ENCODE measurements around the gene SLC22A1.
"Not testable (repeated sequence)": the region's sequence is repeated elsewhere in the genome, so short reads cannot be mapped to it uniquely, and the experiment has no call there.

Gene SLC22A1

DNA sequence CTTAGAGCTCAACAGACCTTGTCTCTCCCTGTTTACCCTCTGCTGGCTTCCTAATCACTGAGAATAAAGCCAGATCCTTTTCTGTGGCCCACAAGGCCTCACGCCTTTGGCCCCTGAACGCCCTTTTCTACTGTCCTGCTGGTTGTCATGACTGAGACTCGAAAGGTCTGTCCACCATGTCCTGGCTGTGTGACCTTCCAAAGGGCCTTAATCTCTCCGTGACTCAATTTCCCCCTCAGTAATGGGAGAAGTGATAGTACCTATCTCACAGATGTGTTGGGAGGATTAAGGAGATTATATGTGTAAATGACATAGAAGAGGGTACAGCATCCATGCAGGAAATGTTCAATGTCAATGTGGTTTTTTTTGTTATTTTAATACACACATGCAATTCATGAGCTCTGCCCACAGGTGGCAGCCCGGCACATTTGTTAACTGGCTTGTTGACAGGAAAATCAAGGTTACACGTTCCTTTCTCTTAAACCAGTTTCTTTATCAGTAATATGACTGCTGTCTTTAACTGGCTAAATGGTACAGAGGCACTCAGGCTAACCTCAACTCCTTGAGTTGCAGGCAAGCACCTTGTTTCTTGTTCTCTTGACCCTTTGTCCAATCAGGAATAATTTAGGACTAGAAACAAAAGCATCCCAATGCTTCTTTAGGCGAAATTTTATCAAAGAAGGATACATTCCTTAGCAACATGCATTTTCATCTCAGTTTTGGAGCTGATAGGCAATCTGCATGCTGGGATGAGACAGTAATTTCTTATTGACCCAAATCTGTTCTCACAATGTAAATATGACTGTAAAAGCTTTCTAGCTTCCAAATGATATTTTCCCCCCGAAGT is 16.6 kb downstream of the SLC22A1 start:
- DNase-seq (ENCODE audit: low read depth), result peak; percentile 72

DNA sequence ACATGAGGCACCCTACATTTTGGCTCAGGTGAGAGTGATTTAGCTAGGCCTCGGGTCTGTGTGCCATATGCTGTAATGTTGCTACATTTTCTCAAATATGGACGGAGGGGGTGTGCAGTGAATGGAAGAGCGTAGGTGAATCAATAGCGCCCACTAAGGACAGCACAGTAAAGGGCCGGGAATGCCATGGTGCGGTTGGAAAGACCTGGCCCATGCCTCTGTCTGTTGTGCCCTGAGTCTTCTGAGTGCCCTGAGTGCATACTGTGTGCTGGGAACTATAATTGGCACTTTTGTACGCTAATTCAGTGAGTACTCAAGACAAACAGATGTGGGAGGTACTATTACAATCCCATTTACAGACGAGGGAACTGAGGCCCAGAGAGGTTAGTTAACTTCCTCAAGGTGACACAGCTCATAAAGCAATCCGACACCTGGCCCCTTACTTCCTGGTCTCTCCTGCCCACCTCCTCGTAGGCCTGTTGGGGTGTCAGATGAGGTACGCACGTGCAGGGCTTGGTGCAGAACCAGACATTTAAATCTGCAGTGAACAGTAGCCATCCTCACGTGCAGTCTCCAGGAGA is 17.3 kb downstream of the SLC22A1 start:
- no peak for DNase-seq (ENCODE audit: low read depth)

DNA sequence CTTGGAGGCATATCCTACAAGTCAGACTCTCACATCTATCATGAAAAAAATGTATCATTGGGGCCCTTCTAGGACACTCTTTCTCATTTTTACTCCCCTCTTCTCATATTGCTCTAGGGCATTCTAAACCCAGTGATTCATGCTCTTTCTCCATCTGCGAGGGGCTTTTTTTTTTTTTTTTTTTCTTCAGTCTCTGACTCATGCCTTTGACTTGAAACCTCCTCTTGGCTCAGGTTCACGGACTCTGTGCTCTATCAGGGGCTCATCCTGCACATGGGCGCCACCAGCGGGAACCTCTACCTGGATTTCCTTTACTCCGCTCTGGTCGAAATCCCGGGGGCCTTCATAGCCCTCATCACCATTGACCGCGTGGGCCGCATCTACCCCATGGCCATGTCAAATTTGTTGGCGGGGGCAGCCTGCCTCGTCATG is 17.8 kb downstream of the SLC22A1 start:
- peak; percentile 95 for DNase-seq (ENCODE audit: low read depth)

- DNase-seq (ENCODE audit: low read depth), result not testable (repeated sequence)
Measured at GRCh38 chr6:160140493-160140892, 18.9 kb downstream of the SLC22A1 start.

DNA sequence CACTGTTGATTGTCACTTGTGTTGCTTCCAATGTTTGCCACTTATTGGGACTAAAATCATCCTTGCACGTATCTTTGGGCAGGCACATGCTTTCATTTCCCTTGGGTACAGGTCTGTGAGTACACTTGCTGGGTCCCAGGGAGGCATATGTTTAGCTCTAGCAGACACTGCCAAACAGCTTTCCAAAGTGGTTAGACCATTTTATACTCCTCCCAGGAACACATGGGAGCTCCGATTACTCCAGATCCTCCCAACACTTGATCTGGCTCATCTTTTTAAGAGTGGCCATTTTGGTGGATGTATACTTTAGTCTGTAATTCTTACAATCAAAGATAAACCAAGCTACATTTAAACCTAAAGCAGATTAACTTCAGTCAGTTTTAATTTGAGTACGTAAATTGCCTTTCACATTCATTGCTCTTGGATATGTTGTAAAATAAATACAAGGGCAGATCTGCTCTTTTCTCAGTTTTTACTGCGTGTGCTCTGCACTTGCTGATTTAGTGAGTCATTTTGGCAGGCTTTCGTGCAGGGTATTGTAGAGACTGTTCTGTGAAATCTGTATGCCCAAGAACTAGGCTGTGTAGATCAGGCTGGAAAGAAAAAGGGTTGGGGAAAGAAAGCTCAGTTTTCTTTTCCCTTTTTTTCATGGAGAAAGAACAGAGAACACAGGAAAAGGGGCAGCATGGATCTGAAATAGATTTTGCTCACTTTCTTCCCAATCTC is 19.5 kb downstream of the SLC22A1 start:
- peak; percentile 84 for DNase-seq (ENCODE audit: low read depth)

DNA sequence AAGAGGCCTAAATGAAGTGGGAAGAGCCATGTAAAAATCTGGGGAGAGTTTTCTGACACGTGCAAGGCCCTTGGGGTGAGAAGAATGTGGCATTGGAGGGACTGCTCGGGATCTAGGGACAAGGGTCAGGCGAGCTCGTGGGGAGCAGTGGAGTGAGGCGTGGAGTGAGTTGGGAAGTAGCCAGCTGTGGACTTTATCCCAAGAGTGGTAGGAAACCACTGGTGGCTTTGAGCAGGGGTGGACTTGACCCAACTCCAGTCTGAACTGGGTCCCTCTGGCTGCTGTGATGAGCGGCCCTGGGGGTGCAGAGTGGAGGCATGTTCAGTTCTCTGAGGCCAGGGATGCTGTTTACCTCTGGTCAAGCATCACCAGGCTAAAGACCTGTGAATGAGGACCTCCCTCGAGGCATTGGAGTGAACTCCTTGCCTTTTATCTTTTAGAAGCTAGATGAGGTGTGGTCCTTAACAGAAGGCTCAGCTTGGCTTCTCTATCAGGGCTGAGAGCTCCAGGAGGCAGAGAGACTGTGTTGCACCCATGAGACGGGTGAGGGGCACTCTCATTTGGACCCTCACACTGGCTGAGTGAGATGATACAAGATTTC is 20.6 kb downstream of the SLC22A1 start:
- DNase-seq (ENCODE audit: low read depth), result no peak

- no peak for DNase-seq (ENCODE audit: low read depth)
Measured at GRCh38 chr6:160146454-160147145, 25.0 kb downstream of the SLC22A1 start.

GRCh38 chr6:160147146-160147536 is 25.5 kb downstream of the SLC22A1 start:
- DNase-seq (ENCODE audit: low read depth), result no peak

- no peak for DNase-seq (ENCODE audit: low read depth)
Measured at GRCh38 chr6:160154471-160154870, 32.9 kb downstream of the SLC22A1 start.

- DNase-seq (ENCODE audit: low read depth), result peak; percentile 51
Measured at GRCh38 chr6:160156842-160157241, 35.2 kb downstream of the SLC22A1 start.

DNA sequence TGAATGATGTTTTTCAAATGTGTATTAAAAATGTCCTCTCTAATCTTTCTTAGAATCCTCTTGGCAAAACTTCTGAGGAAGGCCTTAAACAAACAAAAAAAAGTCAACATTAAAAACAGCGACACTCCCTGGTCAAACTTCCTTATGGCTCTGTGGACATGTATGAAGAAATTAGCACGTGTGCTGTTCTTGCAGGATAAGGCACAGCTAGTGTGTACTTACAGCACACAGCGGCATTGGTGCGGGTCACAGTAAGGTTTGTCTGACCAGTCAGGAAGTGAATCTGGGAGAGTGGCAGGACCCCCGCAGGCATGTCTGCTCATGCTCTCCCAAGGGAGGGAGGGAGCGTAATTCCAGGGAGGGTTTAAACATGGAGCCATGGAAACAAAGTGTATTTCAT is 38.8 kb downstream of the SLC22A1 start:
- DNase-seq (ENCODE audit: low read depth), result no peak

DNA sequence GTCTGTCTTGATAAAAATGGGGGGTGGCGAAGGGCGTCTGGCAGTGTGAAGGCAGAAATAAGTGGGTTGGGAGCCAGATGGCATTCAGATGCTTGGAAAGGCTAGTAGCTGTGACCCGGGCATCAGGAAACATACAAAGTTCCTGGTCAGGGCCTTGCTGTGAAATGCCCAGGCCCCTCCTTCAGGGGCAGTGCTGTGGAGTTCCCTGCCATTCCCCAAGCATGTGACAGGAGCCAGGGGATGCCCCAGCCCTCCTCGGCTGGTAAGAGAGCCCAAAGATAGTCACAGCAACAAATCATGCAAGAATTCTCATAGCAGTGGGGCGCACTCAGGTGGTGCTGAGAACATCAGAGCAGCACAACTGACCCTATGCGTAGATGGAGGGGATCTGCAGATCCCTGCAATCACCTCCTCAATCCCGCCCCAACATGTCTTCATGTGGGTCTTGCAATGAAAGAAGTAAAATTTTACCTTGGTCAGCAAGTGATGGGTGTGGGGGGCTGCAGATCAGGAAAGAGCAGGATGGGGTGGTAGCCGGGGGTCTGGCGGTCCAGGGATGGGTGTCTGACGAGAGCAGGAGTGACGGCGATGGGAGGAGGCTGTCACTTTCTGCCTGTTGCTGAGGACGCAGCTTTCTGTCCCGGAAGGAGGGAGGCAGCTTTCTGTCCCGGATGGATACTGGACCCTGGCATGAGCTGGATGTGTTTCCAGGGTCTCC is 39.5 kb downstream of the SLC22A1 start:
- no peak for DNase-seq (ENCODE audit: low read depth)

DNA sequence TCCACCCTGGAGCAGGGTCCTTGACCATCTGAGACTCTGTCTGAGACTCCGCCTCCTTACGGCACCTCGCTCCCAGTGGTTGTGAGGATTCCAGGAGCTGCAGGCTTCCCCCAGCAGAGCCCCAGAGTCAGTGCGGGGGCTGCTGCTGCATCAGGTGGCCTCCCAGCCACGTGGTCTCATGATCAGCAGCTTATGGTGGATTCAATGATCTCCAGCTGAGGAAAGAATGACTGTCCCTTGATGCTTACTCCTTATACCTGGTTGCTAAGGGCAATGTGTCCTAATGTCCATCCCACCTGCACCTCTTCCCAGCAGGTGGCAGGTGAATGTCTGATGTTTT is 40.0 kb downstream of the SLC22A1 start:
- DNase-seq (ENCODE audit: low read depth), result no peak

DNA sequence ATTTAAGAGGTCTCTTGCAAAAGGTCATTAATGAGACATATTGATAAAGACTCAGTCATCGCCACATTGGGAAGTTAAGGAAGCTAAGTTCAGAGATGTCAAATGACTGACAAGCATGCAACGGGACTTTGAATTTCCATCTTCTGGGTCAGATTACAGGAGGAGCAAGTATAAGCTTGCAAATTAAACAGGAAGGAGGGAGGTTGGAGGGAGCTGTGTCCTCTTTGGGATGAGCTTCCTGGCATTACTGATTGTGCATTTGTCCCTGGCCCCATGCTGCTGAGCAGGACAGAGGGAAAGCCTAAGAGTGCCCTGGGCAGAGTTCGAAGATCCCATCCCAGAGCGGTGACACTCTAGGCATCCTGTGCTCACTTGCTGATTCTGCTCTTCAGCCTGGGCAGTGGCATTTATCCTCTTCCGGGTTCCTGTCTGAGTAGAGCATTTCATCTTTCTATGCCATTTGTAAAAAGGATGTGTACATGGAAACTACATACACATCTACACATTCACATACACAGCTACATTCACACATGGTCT is 40.5 kb downstream of the SLC22A1 start:
- no peak for DNase-seq (ENCODE audit: low read depth)

GRCh38 chr6:160163425-160163824 is 41.8 kb downstream of the SLC22A1 start:
- DNase-seq (ENCODE audit: low read depth), result no peak

DNA sequence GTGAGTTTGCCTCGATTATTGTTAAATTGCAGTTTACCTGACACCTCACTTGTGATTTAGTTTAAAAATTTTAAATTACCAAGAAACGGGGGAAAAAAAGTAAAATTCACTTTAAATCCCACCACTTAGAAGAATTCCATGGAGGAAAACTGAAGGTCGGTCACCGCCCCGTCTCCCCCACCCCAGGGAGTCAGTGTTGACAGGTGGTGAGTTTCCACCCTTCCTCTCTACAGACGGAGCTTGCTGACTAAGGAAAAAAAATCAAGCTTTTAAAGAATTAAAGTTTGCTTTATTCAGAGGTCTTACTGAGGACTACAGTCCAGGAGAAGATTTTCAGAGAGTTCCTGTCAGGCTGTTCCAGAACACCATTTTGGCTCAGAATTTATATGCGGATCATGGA is 42.3 kb downstream of the SLC22A1 start:
- DNase-seq (ENCODE audit: low read depth), result no peak

- not testable (repeated sequence) for DNase-seq (ENCODE audit: low read depth)
Measured at GRCh38 chr6:160165928-160166327, 44.3 kb downstream of the SLC22A1 start.

- no peak for DNase-seq (ENCODE audit: low read depth)
Measured at GRCh38 chr6:160167604-160168399, 46.2 kb downstream of the SLC22A1 start.

- DNase-seq (ENCODE audit: low read depth), result no peak
Measured at GRCh38 chr6:160170018-160170680, 48.5 kb downstream of the SLC22A1 start.

- DNase-seq (ENCODE audit: low read depth), result no peak
Measured at GRCh38 chr6:160172704-160173103, 51.1 kb downstream of the SLC22A1 start.
